GM19395 (cell line): ENCODE measurements around the gene HIGD1A.
A peak's percentile ranks its signal among the peaks of the same experiment; 100 is the strongest.
"Not testable (repeated sequence)": the region's sequence is repeated elsewhere in the genome, so short reads cannot be mapped to it uniquely, and the experiment has no call there.

Experiments
- ATAC-seq: cut with Tn5 transposase; IDR thresholded peaks from one replicate; pipeline ENCODE4 v1.9.1; 2021; ENCODE audit warnings: mild to moderate bottlenecking, moderate library complexity; ENCODE audit not compliant: unreplicated experiment

The HIGD1A gene

DNA sequence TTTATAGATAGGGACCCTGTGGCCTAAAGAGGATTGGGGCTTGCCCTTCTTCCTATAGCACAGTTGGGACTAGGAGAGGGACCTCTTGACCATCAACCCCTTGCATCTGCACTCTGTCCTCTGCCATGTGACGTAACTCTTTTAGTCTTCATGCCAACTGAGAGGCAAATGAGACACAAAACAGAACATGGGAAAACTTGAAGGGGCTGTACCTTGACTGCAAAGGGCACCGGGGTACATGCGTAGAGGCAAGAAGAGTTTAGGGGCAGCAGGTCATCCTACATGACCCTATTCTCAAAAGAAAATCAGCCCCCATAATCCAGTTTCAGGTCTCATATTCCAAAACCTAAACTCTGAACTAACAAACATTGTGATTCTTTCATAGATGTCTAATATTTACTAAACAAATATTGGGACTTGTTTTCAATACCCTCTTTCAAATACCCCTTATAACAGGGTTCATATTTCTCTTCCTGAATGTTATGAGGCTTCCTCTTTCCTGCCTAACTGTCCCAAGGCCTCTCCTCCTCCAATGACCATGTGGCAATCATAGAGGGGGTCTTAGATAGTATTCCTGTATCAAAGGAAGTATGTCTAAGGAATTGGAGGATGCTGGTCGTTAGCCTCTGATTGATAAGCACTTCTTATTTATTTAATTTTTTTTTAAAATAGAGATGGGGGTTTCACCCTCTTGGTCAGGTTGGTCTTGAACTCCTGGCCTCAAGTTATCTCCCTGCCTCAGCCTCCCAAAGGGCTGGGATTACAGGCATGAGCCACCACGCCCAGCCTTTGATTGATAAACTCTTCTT lies 25.5 kb upstream of the HIGD1A start:
- ATAC-seq, result no peak

DNA sequence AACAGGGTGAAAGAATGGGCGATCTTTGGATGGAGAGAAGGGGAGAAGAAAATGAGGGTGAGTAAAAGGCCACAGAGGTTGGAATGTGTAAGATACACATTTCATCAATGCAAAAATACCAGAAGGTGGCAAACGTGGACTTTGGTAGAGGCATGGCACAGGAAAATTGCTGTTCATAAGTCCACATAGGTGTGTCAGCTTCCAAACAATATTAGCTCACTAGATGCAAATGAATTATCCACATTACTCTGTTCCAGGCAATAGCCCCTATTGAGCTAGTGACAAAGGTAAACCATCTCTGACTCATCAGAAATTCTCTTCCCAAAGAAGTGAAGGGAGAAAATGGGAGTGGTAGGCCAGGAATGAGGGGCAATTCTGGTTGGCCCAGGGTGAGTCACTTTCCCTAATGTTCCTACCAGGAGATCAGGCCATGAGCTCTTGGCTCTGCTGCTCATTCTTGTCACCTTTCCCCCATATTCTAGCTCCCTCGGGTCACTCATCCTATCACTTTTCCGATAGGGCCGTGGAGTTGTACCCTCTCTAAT lies 24.9 kb upstream of the HIGD1A start:
- ATAC-seq, result no peak

GRCh38 chr3:42827654-42828053 lies 23.4 kb upstream of the HIGD1A start:
- ATAC-seq, result no peak

DNA sequence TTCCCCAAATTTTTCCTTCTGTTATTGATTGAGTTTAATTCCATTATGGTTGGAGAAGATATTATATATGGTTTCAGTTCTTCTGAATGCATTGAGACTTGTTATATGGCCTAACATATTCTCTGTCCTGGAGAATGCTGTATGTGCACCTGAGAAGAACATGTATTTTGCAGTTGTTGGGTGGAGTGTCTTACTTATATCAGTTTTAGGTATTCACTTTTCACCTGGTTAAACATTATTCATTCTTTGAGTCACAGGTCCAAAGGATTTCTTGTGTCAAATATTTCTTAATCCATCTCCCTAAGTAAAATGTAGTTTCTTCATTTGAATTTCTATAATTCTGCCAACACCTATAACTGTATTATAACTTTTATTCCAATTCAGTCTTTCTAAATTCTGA lies 22.7 kb upstream of the HIGD1A start:
- ATAC-seq, result no peak

DNA sequence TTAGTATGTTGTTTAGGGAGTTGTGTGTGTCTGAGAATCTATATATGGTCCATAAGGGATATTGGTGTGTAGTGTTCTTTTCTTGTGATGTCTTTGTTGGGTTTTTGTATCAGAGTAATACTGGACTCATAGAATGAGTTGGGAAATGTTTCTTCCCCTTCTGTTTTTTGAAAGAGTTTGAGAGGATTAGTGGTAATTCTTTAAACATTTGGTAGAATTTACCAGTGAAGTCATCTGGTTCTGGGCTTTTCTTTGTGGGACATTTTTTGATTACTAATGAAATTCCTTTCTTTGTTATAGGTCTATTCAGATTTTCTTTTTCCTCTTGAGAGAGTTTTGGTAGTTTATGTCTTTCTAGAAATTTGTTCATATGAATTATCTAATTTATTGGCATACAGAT lies 21.9 kb upstream of the HIGD1A start:
- ATAC-seq, result no peak

DNA sequence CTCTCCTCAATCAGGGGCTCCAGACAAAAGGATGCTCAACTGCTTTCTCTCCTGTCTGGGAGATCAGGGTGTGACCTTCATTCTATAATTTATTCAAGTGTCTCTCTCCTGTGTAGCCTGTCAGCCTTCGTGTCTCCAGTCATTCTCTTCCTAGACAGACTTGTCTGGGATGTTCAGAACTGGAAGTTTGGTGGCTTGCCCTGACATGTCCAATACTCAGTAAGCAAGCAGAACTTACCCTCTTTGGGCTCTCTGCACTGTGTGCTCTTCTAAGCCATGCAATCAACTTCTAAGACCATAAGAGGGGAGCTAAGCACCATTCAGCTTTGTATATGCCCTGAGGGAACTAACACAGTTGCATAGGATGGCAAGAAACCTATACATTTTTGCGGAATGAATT lies 19.1 kb upstream of the HIGD1A start:
- no peak for ATAC-seq

DNA sequence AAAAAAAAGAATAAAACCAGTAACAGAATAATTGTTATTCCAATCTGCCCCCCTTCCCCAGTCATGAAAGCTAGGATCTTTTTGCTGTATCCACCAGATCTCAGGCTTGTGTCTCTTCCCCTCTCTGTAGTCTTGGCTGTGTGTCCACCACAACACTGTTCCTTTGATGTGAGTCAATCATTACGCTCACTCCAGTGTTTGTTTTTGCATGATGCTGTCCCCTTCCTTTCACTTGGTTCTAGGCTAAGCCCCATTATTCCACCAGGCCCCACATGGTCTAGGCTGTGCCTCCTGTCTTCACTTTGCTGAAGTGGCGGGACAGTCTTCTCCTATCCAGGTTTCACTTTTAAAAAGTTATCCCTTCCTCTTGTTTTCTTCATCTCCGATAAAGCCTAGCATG lies 18.5 kb upstream of the HIGD1A start:
- ATAC-seq, result no peak

DNA sequence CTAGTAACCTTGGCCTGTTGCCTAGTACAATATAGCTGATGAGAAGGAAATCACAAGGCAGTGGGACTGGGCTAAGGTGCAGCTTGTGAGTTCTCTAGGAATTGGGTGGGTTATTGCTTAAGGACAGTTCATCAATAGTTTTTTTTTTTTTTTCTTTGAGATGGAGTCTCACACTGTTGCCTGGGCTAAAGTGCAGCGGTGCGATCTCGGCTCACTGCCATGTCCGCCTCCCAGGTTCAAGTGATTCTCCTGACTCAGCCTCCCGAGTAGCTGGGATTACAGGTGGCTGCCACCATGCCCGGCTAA lies 16.4 kb upstream of the HIGD1A start:
- no peak for ATAC-seq

DNA sequence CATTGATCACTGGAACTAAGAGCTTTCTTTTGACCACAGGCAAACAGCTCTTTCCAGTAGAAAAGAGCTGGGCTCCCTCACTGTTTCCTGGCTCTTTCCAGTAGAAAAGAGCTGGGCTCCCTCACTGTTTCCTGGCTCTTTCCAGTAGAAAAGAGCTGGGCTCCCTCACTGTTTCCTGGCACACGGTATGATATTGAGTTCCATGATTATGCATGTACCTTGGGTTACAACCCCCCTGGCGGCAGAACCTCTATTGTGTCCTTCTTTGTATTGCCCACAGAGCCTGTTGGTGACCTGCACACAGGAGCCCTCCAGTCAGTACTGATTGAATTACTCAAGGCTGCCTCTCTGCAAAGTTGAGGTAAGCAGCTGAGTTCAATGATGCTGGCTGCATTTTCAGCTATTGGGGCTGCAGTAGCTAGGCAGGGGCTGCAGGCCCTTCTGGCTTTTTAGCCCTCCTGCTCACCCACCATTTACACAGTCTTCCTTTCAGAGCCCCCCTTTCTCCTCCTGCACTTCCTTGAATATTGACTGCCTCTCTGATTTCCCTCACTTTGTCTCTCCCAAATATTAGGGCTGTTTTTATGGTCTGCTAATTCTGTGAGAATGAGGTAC lies 15.2 kb upstream of the HIGD1A start:
- no peak for ATAC-seq

DNA sequence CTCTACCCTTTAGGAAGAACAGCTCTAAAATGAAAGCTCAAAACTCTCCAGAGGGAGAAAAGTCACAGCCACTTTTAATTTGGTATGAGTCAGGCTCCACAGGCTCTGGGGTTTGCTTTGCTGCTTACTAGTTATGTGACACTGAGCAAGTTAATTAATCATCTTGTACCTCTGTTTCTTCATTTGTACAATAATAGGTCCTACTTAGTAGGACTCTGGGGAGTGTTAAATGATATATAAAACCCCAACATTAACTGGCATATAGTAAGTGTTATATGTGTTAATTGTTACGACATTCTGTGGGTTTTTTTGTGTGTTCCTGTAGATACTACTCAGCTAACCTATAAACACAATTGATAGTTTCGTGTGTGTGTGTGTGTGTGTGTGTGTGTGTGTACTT lies 11.5 kb upstream of the HIGD1A start:
- ATAC-seq, result no peak

DNA sequence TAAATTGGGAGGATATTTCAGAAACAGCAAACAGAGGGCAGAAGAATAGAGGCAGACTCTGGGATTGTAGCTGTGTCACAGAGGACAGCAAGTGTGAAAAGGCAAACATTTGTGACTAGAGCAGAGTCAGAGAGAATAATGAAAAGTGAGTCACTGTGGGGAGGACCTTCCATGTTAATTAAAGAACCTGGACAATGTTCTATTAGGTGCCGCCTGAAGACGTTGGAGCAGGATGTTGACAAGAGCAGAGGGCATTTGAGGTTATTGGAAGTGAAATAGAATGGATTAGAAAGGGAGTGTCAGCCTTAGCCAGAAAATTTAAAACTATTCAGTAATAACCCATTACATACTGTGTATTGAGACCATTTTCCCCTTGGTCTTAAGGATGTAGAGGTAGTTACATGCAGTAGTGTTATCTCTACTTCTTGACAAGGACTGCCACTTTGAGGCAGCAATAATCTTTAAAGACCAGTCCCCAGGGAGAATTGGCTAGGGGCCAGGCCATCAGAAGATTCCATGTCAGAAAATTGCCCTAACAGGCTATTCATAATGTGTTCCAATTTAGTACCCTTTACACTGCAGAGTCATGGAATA lies 10.7 kb upstream of the HIGD1A start:
- no peak for ATAC-seq

DNA sequence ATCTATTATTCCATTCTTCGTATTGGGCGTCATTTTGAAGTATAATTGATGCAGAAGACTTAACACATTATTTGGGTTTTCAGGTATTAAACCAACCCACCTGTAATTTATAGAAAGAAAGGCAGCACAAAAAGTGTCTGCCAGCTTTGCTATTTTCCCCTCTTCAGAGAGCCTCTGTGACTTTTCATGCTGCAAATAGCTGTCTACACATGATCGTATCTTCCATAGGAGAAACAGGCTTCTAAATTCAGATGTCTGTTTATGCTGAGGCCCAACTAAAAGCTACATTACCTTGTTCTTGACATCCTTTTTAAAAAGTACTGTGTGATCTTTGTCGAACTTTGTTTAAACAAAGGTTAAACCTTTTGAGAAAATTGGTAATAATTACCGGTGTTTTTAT lies 10.0 kb upstream of the HIGD1A start:
- no peak for ATAC-seq

DNA sequence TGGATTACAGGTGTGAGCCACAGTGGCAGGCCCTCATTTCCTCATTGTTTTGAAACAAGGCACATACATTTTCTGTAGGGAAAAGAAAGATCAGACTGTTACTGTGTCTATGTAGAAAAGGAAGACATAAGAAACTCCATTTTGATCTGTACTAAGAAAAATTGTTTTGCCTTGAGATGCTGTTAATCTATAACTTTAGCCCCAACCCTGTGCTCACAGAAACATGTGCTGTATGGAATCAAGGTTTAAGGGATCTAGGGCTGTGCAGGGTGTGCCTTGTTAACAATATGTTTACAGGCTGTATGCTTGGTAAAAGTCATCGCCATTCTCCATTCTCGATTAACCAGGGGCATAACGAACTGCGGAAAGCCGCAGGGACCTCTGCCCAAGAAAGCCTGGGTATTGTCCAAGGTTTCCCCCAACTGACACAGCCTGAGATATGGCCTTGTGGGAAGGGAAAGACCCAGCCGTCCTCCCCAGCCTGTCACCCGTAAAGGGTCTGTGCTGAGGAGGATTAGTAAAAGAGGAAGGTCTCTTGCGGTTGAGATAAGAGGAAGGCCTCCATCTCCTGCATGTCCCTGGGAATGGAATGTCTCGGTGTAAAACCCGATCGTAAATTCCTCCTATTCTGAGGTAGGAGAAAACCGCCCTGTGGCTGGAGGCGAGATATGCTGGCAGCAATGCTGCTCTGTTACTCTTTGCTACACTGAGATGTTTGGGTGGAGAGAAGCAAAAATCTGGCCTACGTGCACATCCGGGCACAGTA lies 7.0 kb upstream of the HIGD1A start:
- ATAC-seq, result not testable (repeated sequence)

- not testable (repeated sequence) for ATAC-seq
Measured at GRCh38 chr3:42810706-42811105, 6.4 kb upstream of the HIGD1A start.

GRCh38 chr3:42809202-42809601 lies 4.9 kb upstream of the HIGD1A start, which contains the start of gene ACKR2:
TSS of gene ACKR2 (plus strand) at chr3:42809445. CDS start at chr3:42864503, 55,058 bp downstream.
- ATAC-seq, result no peak

- ATAC-seq, result no peak
Measured at GRCh38 chr3:42807929-42808328, 3.6 kb upstream of the HIGD1A start.

DNA sequence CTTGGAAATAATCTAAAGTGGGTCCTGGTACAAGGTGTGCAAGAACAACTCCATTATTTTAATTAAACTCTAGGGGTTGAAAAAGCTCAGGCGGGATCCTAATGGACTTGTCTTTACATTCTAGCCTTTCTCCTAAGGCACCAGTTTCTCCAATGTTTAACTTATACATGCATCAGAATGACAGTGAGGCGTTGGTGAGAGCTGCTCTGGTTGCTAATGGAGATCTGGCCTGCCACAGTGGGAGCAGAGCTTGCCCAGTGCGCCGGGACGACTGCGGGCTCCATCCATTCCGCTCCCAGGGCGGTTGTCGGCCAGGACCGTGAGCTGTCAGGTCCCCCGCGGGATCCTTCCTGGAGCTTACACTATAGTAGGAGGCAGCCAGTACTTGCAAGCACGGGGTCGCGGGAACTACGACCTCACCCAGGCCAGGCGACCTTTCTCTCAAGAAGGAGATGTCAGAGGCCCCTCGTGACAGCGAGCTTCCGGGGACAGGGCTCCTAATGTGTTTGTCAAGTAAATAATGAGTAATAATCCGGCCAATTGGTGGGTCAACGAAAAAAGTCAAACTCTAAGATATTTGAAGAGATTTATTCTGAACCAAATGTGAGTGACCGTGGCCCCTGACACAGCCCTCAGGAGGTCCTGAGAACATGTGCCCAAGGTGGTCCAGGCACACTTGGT lies 991 bp upstream of the HIGD1A start:
- ATAC-seq, result no peak

DNA sequence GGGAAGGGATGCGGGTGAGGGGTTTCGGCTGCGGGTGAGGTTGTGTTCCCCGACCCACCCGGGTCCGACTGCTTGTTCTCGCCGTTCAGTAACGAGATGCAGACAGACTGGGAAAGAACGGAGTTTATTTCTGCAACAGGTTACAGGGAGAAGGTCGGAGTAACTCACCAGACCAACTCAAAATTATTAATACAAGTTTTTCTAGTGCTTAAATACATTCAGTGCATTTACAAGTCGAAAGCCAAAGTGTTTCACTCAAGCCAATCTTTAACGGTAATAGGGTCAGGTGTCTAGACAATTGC lies 492 bp upstream of the HIGD1A start:
- ATAC-seq, result peak; percentile 33

DNA sequence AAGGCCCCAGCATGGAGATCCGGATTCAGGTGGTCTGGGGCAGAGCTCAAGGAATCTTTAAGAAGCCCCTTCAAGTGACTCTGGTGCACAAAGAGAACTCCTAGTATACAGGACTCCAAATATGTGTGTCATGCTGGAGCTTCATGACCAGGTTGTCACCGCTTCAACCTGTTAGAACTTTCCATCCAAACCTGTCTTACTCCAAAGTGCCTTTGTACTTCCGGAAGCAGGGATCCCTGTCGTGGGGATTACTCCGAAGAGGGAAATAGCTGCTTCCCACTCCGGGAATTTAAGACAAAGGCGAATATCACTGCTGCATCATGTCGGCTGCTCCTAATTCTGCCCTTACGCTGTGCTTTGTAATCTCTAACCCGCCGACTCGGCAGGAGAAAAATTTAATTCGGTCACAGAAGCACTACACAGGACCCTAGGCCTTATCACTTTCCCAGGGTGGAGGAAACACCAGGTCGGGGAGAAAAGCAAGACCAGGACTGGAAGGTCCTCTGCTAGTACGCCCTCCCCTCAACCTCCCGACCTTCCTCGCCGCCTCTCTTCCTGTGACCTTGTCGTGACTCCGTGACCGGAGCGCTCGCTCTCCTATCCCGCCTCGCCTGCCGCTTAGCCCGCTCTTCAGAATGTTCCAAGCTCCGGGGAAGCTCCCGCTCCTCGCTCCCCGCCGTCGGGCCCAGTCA lies 730 bp downstream of the HIGD1A start:
- peak; percentile 30 for ATAC-seq

- ATAC-seq, result no peak
Measured at GRCh38 chr3:42802876-42803413, 1.3 kb downstream of the HIGD1A start.
